Measurements from ENCODE around the gene PDE7B. TPM values are rescaled to one million over a fixed set of nuclear protein-coding genes. Genes with fewer than 3 reads are reported as not detected.

The PDE7B gene
- total and polyA plus RNA-seq, 2 of the 8 experiments (the other 6 are each of a cell fraction or from before 2014, with no cell fraction given) = not detected

DNA sequence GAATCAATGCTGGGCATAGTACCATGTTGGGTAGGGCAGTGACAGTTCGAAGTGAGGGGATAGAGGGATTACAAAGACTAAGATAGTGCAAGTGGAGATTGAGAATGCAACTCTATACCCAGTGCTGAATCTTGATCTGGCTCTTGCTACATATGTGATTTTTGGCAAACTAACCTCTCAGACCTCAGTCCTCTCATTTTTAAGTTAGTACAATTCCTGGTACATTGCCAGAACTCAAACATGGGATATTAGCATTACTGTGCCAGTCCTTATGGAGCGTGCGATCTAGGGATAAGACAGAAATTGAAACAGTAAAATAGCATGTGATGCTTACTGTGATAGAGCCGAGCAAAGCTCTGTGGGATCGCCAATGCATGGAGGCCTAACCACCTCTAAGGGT is 210.2 kb downstream of the PDE7B start:
- no peak for FAIRE-seq
- no peak overlapping the region for H2BK15ac ChIP-seq (ENCODE audit: low read length)
- no peak overlapping the region for H4K5ac ChIP-seq (ENCODE audit: insufficient read length, low read depth, low read length)
- no peak overlapping the region for H3K9ac ChIP-seq (replicated peaks in 1 of 4; ENCODE audit: extremely low read depth in 1 of 4, low read depth in 3 of 4, low read length in 3 of 4)
- H4K91ac ChIP-seq (replicated peaks; ENCODE audit: insufficient read length, low read length) = no peak overlapping the region
- H3K4ac ChIP-seq (replicated peaks; ENCODE audit: insufficient read length, low read depth, low read length) = no peak overlapping the region
- H3K79me1 ChIP-seq (ENCODE audit: low read depth, low read length) = no peaks in the 10 kb centered on the region
- H2BK120ac ChIP-seq (replicated peaks; ENCODE audit: low read depth, low read length) = no peak overlapping the region
- H4K20me1 ChIP-seq (replicated peaks in 1 of 2; ENCODE audit: control insufficient read depth in 1 of 2, insufficient read depth in 2 of 2, low read length in 2 of 2) = no peaks in the 10 kb centered on the region
- no peak for DNase-seq (ENCODE audit: low read depth in 1 of 2, low spot score in 2 of 2)
- H3K4me2 ChIP-seq (ENCODE audit: insufficient read depth in 1 of 2, low read depth in 2 of 2, low read length in 2 of 2) = no peak overlapping the region
- no peaks in the 10 kb centered on the region for H3K4me1 ChIP-seq (replicated peaks in 1 of 4; ENCODE audit: control insufficient read depth in 3 of 4, insufficient read depth in 4 of 4, low read length in 3 of 4)
- H3K23ac ChIP-seq (ENCODE audit: insufficient read length) = no peak overlapping the region
- H3K4me3 ChIP-seq (ENCODE audit: extremely low read depth in 1 of 4, insufficient read depth in 2 of 4, low read depth in 3 of 4, low read length in 4 of 4) = no peak overlapping the region
- H2BK12ac ChIP-seq (ENCODE audit: low read depth, low read length) = no peak overlapping the region
- H3K56ac ChIP-seq (replicated peaks; ENCODE audit: insufficient read length, low read depth, low read length) = no peak overlapping the region
- CTCF ChIA-PET (ENCODE audit: partially characterized antibody) = interaction anchor here (1.1 kb wide), 1 partner anchor 41 kb away, joined by 3 read pairs; no protein-coding TSS in a partner anchor
- TF ChIP-seq GABPA (IDR thresholded peaks at IDR 0.05; ENCODE audit: borderline replicate concordance, insufficient read depth, low read length) (no peak), ASH2L (IDR thresholded peaks at IDR 0.05; ENCODE audit: low read length) (no peak), JUND (IDR thresholded peaks at IDR 0.05; ENCODE audit: low read length) (no peak), RXRA (IDR thresholded peaks at IDR 0.05; ENCODE audit: insufficient read depth, low read depth, low read length) (no peak), KDM4A (IDR thresholded peaks at IDR 0.05; ENCODE audit: low read depth, low read length, severe bottlenecking) (no peak), CTBP2 (IDR thresholded peaks at IDR 0.05; ENCODE audit: borderline replicate concordance, insufficient read depth, insufficient read length, low read length) (no peak)
- TF ChIP-seq, protein P1, sequence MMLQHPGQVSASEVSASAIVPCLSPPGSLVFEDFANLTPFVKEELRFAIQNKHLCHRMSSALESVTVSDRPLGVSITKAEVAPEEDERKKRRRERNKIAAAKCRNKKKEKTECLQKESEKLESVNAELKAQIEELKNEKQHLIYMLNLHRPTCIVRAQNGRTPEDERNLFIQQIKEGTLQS (IDR thresholded peaks at IDR 0.05; ENCODE audit: insufficient read depth, low read depth, low read length) = no peak
- no peak overlapping the region for H2BK5ac ChIP-seq (ENCODE audit: low read depth, low read length)
- no peaks in the 10 kb centered on the region for H3K9me3 ChIP-seq (ENCODE audit: insufficient read depth in 2 of 2, low read depth in 1 of 2, low read length in 1 of 2)
- WGBS, 2 experiments (ENCODE audit: extremely low coverage in 1 of 2, insufficient coverage in 1 of 2, insufficient read length in 1 of 2, insufficient replicate concordance in 2 of 2, low coverage in 1 of 2, low lambda C conversion rate in 2 of 2, missing lambda C conversion rate in 1 of 2) = 92% methylated on average over 5 of the region's 5 CpGs; no CpG with 5 or more reads in 1 of the 2 experiments
- no peaks in the 10 kb centered on the region for H3K23me2 ChIP-seq (ENCODE audit: low read depth, low read length)
- no peak overlapping the region for H2AK5ac ChIP-seq (ENCODE audit: low read depth, low read length)
- no peak overlapping the region for H4K8ac ChIP-seq (ENCODE audit: extremely low read depth, insufficient read depth, low read length)
- H3K36me3 ChIP-seq (ENCODE audit: control insufficient read depth in 2 of 4, insufficient read depth in 4 of 4, low read length in 3 of 4) = no peaks in the 10 kb centered on the region
- H2AFZ ChIP-seq (ENCODE audit: low read length) = no peak overlapping the region
- POLR2A ChIA-PET (ENCODE audit: partially characterized antibody) = no interaction called here
- H3K27me3 ChIP-seq (replicated peaks in 1 of 4; ENCODE audit: control insufficient read depth in 3 of 4, extremely low read depth in 1 of 4, insufficient read depth in 3 of 4, low read length in 3 of 4) = no peaks in the 10 kb centered on the region
- no peaks in the 10 kb centered on the region for H3K79me2 ChIP-seq (ENCODE audit: control insufficient read depth in 1 of 2, insufficient read depth in 2 of 2, low read length in 2 of 2)
- H3K14ac ChIP-seq (ENCODE audit: insufficient read length) = no peak overlapping the region
- no peak overlapping the region for H2BK20ac ChIP-seq (ENCODE audit: low read length)
- H3K18ac ChIP-seq (ENCODE audit: extremely low read depth, low read length) = no peak overlapping the region
- no peak overlapping the region for H3K27ac ChIP-seq (ENCODE audit: low read depth, low read length)

Measured in H1 (cell line).